Calu3 (cell line): ENCODE results near the gene SYNPO2. TPM values are rescaled to one million over a fixed set of nuclear protein-coding genes. Genes with fewer than 3 reads are reported as not detected.

ENCODE experiments used
- BruUV-seq: library from RNA; stranded (reverse); fragments of 400-500 nt; replicated peaks from 2 replicates; lab custom pipeline; 2021; lab: Mats Ljungman, UMichigan
- CTCF ChIA-PET: fragments of 300-600 bp; sonication (Branson Sonifier 250); formaldehyde crosslinking; loops from one replicate; lab custom pipeline; 2022; ENCODE audit warnings: antibody characterized with exemption; lab: Charles Lee
- DNase-seq: peaks from one replicate; pipeline ENCODE4 v3.0.0; 2022
- H3K27ac Mint-ChIP-seq: one replicate; pipeline ENCODE4 v1.8.0; 2022; ENCODE audit warnings: mixed read lengths; ENCODE audit not compliant: unreplicated experiment
- H3K27me3 Mint-ChIP-seq: one replicate; pipeline ENCODE4 v1.8.0; 2022; ENCODE audit warnings: mixed read lengths; ENCODE audit not compliant: unreplicated experiment
- H3K36me3 Mint-ChIP-seq: one replicate; pipeline ENCODE4 v1.8.0; 2022; ENCODE audit warnings: mild to moderate bottlenecking, moderate library complexity, mixed read lengths; ENCODE audit not compliant: insufficient read depth, unreplicated experiment
- H3K4me1 Mint-ChIP-seq: one replicate; pipeline ENCODE4 v1.8.0; 2022; ENCODE audit warnings: mild to moderate bottlenecking, low read depth, mixed read lengths; ENCODE audit not compliant: unreplicated experiment
- H3K4me3 Mint-ChIP-seq: one replicate; pipeline ENCODE4 v1.8.0; 2022; ENCODE audit warnings: mild to moderate bottlenecking, low read depth, moderate library complexity, mixed read lengths; ENCODE audit not compliant: unreplicated experiment
- H3K9me3 Mint-ChIP-seq: one replicate; pipeline ENCODE4 v1.8.0; 2022; ENCODE audit warnings: low read depth, mixed read lengths; ENCODE audit not compliant: unreplicated experiment
- intact Hi-C: fragments of 100-400 bp; cut with micrococcal nuclease; formaldehyde crosslinking; loops from one replicate; pipeline ENCODE4 v1.10.0; 2022; ENCODE audit not compliant: unreplicated experiment
- total RNA-seq: library from RNA; stranded (reverse); gene quantifications from 2 replicates; pipeline ENCODE4 v1.2.3, GENCODE V29; 2022
- TF ChIP-seq, protein P1 (sequence below): fragments of 200-600 bp; IDR thresholded peaks from one replicate; pipeline ENCODE4 v1.8.0; 2022; ENCODE audit warnings: antibody characterized with exemption; ENCODE audit not compliant: unreplicated experiment

SYNPO2 gene
- total RNA-seq, 1 experiment from 2014 or later: 0.17 TPM

GRCh38 chr4:118994030-118994429, 105.4 kb downstream of the SYNPO2 start:
- H3K9me3 Mint-ChIP-seq: no peaks in the 10 kb centered on the region
- intact Hi-C loops: no loop called here
- H3K27ac Mint-ChIP-seq: no peak overlapping the region
- no TSS peak for BruUV-seq
- no peak overlapping the region for H3K4me3 Mint-ChIP-seq
- CTCF ChIA-PET: no interaction called here
- no peaks in the 10 kb centered on the region for H3K36me3 Mint-ChIP-seq
- TF ChIP-seq, protein P1, sequence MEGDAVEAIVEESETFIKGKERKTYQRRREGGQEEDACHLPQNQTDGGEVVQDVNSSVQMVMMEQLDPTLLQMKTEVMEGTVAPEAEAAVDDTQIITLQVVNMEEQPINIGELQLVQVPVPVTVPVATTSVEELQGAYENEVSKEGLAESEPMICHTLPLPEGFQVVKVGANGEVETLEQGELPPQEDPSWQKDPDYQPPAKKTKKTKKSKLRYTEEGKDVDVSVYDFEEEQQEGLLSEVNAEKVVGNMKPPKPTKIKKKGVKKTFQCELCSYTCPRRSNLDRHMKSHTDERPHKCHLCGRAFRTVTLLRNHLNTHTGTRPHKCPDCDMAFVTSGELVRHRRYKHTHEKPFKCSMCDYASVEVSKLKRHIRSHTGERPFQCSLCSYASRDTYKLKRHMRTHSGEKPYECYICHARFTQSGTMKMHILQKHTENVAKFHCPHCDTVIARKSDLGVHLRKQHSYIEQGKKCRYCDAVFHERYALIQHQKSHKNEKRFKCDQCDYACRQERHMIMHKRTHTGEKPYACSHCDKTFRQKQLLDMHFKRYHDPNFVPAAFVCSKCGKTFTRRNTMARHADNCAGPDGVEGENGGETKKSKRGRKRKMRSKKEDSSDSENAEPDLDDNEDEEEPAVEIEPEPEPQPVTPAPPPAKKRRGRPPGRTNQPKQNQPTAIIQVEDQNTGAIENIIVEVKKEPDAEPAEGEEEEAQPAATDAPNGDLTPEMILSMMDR: no peak
- DNase-seq: no peak
- H3K27me3 Mint-ChIP-seq: no peaks in the 10 kb centered on the region
- no peaks in the 10 kb centered on the region for H3K4me1 Mint-ChIP-seq

- no peaks in the 10 kb centered on the region for H3K36me3 Mint-ChIP-seq
- H3K4me3 Mint-ChIP-seq: no peak overlapping the region
- TF ChIP-seq, protein P1: no peak
- no peak overlapping the region for H3K27ac Mint-ChIP-seq
- intact Hi-C loops: no loop called here
- H3K4me1 Mint-ChIP-seq: no peaks in the 10 kb centered on the region
- CTCF ChIA-PET: no interaction called here
- BruUV-seq: no TSS peak
- no peak for DNase-seq
- H3K27me3 Mint-ChIP-seq: no peaks in the 10 kb centered on the region
- no peaks in the 10 kb centered on the region for H3K9me3 Mint-ChIP-seq
Measured at GRCh38 chr4:118995693-118996391, 107.2 kb downstream of the SYNPO2 start.

DNA sequence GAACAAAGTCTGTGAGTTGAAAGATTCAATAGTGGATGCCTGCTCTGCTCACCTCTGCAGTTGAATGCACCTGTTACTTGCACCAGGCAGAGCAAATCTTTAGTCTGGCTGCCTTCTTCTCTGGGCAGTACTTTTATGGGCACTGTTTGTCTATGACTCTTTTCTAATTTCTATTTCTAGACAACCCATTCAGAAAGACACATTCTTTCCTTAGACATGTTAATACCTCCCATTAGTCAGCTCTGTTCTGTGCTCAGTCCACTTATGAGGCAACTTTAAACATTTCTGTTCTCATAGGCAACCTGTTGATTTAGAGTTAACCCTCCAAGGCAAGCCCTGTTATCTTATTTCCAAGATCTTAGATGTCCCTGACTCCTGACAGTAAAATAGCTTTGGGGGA, 108.9 kb downstream of the SYNPO2 start:
- TF ChIP-seq, protein P1: no peak
- Mint-ChIP-seq H3K4me3 (no peak overlapping the region), H3K27ac (no peak overlapping the region), H3K9me3 (no peaks in the 10 kb centered on the region), H3K4me1 (no peaks in the 10 kb centered on the region), H3K36me3 (no peaks in the 10 kb centered on the region), H3K27me3 (no peaks in the 10 kb centered on the region)
- no peak for DNase-seq
- intact Hi-C loops: no loop called here
- BruUV-seq: no TSS peak
- CTCF ChIA-PET: no interaction called here

DNA sequence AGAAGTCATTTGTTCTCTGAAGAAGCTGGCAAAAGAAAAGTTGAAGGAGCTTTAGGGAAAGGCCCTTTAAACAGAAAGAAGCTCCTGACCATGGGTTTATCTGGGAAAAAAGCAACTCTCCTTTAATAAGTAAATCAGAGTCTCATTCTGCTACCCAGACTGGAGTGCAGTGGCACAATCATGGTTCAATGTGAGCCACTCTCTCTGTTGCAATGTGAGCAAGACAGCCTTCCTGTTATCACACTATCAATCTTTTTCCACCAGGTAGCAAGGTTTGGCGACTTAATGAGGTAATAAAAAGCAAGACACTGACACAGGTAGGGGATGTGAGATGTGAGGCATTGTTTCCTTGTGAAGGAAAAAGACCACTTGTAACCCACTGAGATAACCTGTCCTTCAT, 111.3 kb downstream of the SYNPO2 start:
- no peak overlapping the region for H3K27ac Mint-ChIP-seq
- TF ChIP-seq, protein P1: no peak
- no peaks in the 10 kb centered on the region for H3K4me1 Mint-ChIP-seq
- H3K36me3 Mint-ChIP-seq: no peaks in the 10 kb centered on the region
- CTCF ChIA-PET: interaction anchor here (0.6 kb wide), 1 partner anchor 148 kb away, joined by 5 read pairs; no protein-coding TSS in a partner anchor
- DNase-seq: no peak
- H3K27me3 Mint-ChIP-seq: no peaks in the 10 kb centered on the region
- BruUV-seq: no TSS peak
- intact Hi-C loops: no loop called here
- no peak overlapping the region for H3K4me3 Mint-ChIP-seq
- no peaks in the 10 kb centered on the region for H3K9me3 Mint-ChIP-seq
